ENCODE data around the gene USP54. TPM values are rescaled to one million over a fixed set of nuclear protein-coding genes. Genes with fewer than 3 reads are reported as not detected.

Gene USP54
- total and polyA plus RNA-seq, 9 of the 15 experiments (the other 6 are each of a cell fraction or from before 2014, with no cell fraction given), result 3.8 to 40.1 (median 16.9) TPM

GRCh38 chr10:73459683-73460314 lies 131.3 kb downstream of the USP54 start (continued):
- TF ChIP-seq EP400 (IDR thresholded peaks at IDR 0.05) (peak; percentile 41; the same call in 1 of the 2 replicates), ARID1B (IDR thresholded peaks at IDR 0.05) (peak; percentile 57), ZNF766 (CRISPR knock-in tag; conservative IDR thresholded peaks at IDR 0.05) (peak; percentile 66), ATF3 (IDR thresholded peaks at IDR 0.05) (peak; percentile 52; the same call in 1 of the 2 replicates), ATF3 (CRISPR knock-in tag; conservative IDR thresholded peaks at IDR 0.05) (no peak), ZSCAN29 (IDR thresholded peaks at IDR 0.05) (no peak), MNT (conservative IDR thresholded peaks at IDR 0.05) (0 out of 4 replicates have a peak, but pooled peaks have one; percentile 21 to 38), CEBPG (CRISPR knock-in tag; IDR thresholded peaks at IDR 0.05) (peak; percentile 80), CEBPG (tag; conservative IDR thresholded peaks at IDR 0.05 in 1 of 2, IDR thresholded peaks at IDR 0.05 in 1 of 2) (peak; percentile 96 to 97), PBX2 (CRISPR knock-in tag; IDR thresholded peaks at IDR 0.05; ENCODE audit: low read depth) (no peak), PBX2 (tag; conservative IDR thresholded peaks at IDR 0.05; ENCODE audit: low read depth) (peak; percentile 62)

All from K562 (cell line).